HepG2 (cell line): Measurements from ENCODE around the gene PAQR5. TPM values are rescaled to one million over a fixed set of nuclear protein-coding genes. Genes with fewer than 3 reads are reported as not detected.

Source experiments
- AKAP8 ChIP-seq: sonication (generic); formaldehyde crosslinking; IDR thresholded peaks from 2 replicates; pipeline ENCODE4 v1.5.1; 2020; ENCODE audit warnings: mild to moderate bottlenecking, missing genetic modification reagents
- ATF7 ChIP-seq, 2 experiments: fragments of 450-650 bp in 1 of 2; sonication (generic) in 1 of 2; formaldehyde crosslinking in 1 of 2; IDR thresholded peaks; 2 replicates each; pipeline versions ENCODE4 v1.4.0 to v1.6.1; 2016 to 2020; ENCODE audit warnings: antibody characterized with exemption in 1 of 2, mild to moderate bottlenecking in 1 of 2, missing genetic modification reagents in 1 of 2
- CBX1 ChIP-seq: IDR thresholded peaks from one replicate; pipeline ENCODE4 v1.6.1; 2016; ENCODE audit warnings: antibody characterized with exemption, low read depth
- KDM5B ChIP-seq: sonication (generic); formaldehyde crosslinking; IDR thresholded peaks from 2 replicates; pipeline ENCODE4 v1.4.0; 2020; ENCODE audit warnings: missing genetic modification reagents, mild to moderate bottlenecking, borderline replicate concordance
- SMARCE1 ChIP-seq: fragments of 450-650 bp; IDR thresholded peaks from 2 replicates; pipeline ENCODE4 v1.6.1; 2017; ENCODE audit warnings: borderline replicate concordance
- TBX2 ChIP-seq: sonication (generic); formaldehyde crosslinking; IDR thresholded peaks from 2 replicates; pipeline ENCODE4 v1.5.0; 2020; ENCODE audit warnings: missing genetic modification reagents, mild to moderate bottlenecking, borderline replicate concordance
- TCF7 ChIP-seq: sonication (generic); IDR thresholded peaks from 2 replicates; pipeline ENCODE4 v1.6.1; 2016; ENCODE audit warnings: antibody characterized with exemption, low read depth
- U2AF2 ChIP-seq: fragments of 200-400 bp; formaldehyde crosslinking; IDR thresholded peaks from 2 replicates; pipeline ENCODE4 v1.6.1; 2017; ENCODE audit warnings: low read depth, mild to moderate bottlenecking, low read length
- ZBTB8A ChIP-seq: sonication (generic); formaldehyde crosslinking; IDR thresholded peaks from 2 replicates; pipeline ENCODE4 v1.4.0; 2020; ENCODE audit warnings: mild to moderate bottlenecking, low read depth, missing genetic modification reagents, borderline replicate concordance
- ZNF367 ChIP-seq: sonication (generic); formaldehyde crosslinking; IDR thresholded peaks from 2 replicates; pipeline ENCODE4 v1.4.0; 2020; ENCODE audit warnings: missing genetic modification reagents, borderline replicate concordance
- ZNF501 ChIP-seq: sonication (generic); formaldehyde crosslinking; IDR thresholded peaks from 2 replicates; pipeline ENCODE4 v1.5.1; 2020; ENCODE audit warnings: mild to moderate bottlenecking, moderate library complexity, missing genetic modification reagents
- polyA plus RNA-seq, 8 experiments: library from polyadenylated mRNA; depleted of rRNA in 3 of 8; stranded (reverse) in 7 of 8; unstranded in 1 of 8; fragments of >200 nt; fragmentation: Illumina TruSeq in 4 of 8; extraction: Trizol in 4 of 8; gene quantifications; 2 replicates each; pipeline versions ENCODE4 v1.2.1 to v1.2.3, GENCODE V29; 2011 to 2016; ENCODE audit warnings: low read depth in 4 of 8, missing spikeins in 1 of 8, mixed read lengths in 1 of 8; ENCODE audit not compliant: insufficient read depth in 1 of 8
- total RNA-seq, 5 experiments: library from RNA; depleted of rRNA; stranded (reverse); fragments of >200 nt; fragmentation: Illumina TruSeq; extraction: Trizol; gene quantifications; 2 replicates each; pipeline ENCODE4 v1.2.3, GENCODE V29; 2016; ENCODE audit warnings: low read depth in 1 of 5
- TF ChIP-seq, protein P1 (sequence below): sonication (generic); formaldehyde crosslinking; IDR thresholded peaks from 2 replicates; pipeline ENCODE4 v1.4.0; 2020; ENCODE audit warnings: mild to moderate bottlenecking, missing genetic modification reagents
- TF ChIP-seq, protein P2 (sequence below), 2 experiments: sonication (generic) in 1 of 2; formaldehyde crosslinking in 1 of 2; IDR thresholded peaks; 2 replicates each; pipeline versions ENCODE4 v1.5.1 to v1.6.1; 2011 to 2020; ENCODE audit warnings: borderline replicate concordance in 1 of 2, low read depth in 1 of 2, low read length in 1 of 2, mild to moderate bottlenecking in 1 of 2, missing genetic modification reagents in 1 of 2, moderate library complexity in 1 of 2
- TF ChIP-seq, protein P3 (sequence below): sonication (generic); formaldehyde crosslinking; IDR thresholded peaks from 2 replicates; pipeline ENCODE4 v1.5.1; 2020; ENCODE audit warnings: missing genetic modification reagents, mild to moderate bottlenecking, borderline replicate concordance
- TF ChIP-seq, protein P4 (sequence below): sonication (generic); formaldehyde crosslinking; IDR thresholded peaks from 2 replicates; pipeline ENCODE4 v1.4.0; 2020; ENCODE audit warnings: mild to moderate bottlenecking, missing genetic modification reagents
- TF ChIP-seq, protein P5 (sequence below): sonication (generic); formaldehyde crosslinking; IDR thresholded peaks from 2 replicates; pipeline ENCODE4 v1.4.0; 2020; ENCODE audit warnings: missing genetic modification reagents

Gene PAQR5
- total and polyA plus RNA-seq, 2 of the 13 experiments (the other 11 are each of a cell fraction or from before 2014, with no cell fraction given), result 0.53 to 1.3 TPM

DNA sequence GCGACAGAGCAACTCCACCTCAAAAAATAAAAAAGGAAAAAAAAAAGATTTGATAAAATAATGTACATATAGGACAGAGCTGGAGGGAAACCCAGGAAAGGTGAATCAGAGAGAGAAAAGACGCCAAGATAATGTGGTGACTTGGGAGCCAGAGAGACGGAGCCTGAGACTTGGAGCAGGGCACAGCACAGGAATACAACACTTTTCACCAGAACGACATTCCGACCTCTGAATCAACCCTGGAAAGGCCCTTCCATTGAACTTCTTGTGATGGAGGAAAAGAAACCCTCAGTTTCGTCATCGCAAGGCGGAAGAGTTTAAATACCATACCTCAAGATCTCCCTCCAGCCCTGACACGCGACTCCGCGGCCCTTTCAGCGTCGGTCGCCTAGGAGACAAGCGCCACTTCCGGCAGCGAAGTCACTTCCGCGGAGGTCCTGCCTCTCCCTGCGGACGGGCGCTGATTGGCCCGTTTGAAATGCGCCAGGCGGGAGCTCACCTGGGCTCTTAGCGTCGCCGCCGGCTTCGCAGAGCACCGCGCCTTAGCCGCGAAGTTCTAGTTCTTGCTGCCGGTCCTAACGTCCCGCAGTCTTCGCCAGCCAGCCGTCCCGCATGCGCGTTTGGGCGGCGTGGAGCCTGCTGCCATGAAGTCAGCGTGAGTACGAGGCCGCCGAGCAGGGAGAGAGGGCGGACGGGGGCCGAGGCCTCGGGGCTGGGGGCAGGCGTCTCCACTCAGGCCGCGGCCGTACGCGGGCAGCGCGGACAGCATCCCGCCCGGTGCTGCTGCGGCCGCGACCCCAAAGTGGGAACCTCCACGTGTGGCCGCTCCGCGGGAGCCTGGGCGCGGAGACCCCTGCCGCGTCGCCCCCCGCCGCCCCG is 115.3 kb downstream of the PAQR5 start, which contains the start of gene KIF23 (continued):
- TF ChIP-seq, protein P1, sequence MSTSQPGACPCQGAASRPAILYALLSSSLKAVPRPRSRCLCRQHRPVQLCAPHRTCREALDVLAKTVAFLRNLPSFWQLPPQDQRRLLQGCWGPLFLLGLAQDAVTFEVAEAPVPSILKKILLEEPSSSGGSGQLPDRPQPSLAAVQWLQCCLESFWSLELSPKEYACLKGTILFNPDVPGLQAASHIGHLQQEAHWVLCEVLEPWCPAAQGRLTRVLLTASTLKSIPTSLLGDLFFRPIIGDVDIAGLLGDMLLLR (CRISPR knock-in tag), result peak; percentile 84
- TF ChIP-seq SMARCE1 (no peak), TBX2 (CRISPR knock-in tag) (peak; percentile 56; the same call in 1 of the 2 replicates), ATF7 (IDR thresholded peaks at IDR 0.05) (no peak), ATF7 (CRISPR knock-in tag; IDR thresholded peaks at IDR 0.05) (no peak), ZNF367 (no peak), KDM5B (CRISPR knock-in tag) (peak; percentile 79; the same call in 1 of the 2 replicates), ZNF501 (peak; percentile 44; the same call in 1 of the 2 replicates), CBX1 (no peak), ZBTB8A (CRISPR knock-in tag) (no peak), TCF7 (no peak), AKAP8 (no peak), U2AF2 (no peak)
- TF ChIP-seq, protein P2, sequence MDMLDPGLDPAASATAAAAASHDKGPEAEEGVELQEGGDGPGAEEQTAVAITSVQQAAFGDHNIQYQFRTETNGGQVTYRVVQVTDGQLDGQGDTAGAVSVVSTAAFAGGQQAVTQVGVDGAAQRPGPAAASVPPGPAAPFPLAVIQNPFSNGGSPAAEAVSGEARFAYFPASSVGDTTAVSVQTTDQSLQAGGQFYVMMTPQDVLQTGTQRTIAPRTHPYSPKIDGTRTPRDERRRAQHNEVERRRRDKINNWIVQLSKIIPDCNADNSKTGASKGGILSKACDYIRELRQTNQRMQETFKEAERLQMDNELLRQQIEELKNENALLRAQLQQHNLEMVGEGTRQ (IDR thresholded peaks at IDR 0.05; ENCODE audit: low read depth, low read length), result no peak
- TF ChIP-seq, protein P2 (CRISPR knock-in tag; IDR thresholded peaks at IDR 0.05; ENCODE audit: borderline replicate concordance), result no peak
- TF ChIP-seq, protein P3, sequence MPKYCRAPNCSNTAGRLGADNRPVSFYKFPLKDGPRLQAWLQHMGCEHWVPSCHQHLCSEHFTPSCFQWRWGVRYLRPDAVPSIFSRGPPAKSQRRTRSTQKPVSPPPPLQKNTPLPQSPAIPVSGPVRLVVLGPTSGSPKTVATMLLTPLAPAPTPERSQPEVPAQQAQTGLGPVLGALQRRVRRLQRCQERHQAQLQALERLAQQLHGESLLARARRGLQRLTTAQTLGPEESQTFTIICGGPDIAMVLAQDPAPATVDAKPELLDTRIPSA (CRISPR knock-in tag), result no peak
- TF ChIP-seq, protein P4, sequence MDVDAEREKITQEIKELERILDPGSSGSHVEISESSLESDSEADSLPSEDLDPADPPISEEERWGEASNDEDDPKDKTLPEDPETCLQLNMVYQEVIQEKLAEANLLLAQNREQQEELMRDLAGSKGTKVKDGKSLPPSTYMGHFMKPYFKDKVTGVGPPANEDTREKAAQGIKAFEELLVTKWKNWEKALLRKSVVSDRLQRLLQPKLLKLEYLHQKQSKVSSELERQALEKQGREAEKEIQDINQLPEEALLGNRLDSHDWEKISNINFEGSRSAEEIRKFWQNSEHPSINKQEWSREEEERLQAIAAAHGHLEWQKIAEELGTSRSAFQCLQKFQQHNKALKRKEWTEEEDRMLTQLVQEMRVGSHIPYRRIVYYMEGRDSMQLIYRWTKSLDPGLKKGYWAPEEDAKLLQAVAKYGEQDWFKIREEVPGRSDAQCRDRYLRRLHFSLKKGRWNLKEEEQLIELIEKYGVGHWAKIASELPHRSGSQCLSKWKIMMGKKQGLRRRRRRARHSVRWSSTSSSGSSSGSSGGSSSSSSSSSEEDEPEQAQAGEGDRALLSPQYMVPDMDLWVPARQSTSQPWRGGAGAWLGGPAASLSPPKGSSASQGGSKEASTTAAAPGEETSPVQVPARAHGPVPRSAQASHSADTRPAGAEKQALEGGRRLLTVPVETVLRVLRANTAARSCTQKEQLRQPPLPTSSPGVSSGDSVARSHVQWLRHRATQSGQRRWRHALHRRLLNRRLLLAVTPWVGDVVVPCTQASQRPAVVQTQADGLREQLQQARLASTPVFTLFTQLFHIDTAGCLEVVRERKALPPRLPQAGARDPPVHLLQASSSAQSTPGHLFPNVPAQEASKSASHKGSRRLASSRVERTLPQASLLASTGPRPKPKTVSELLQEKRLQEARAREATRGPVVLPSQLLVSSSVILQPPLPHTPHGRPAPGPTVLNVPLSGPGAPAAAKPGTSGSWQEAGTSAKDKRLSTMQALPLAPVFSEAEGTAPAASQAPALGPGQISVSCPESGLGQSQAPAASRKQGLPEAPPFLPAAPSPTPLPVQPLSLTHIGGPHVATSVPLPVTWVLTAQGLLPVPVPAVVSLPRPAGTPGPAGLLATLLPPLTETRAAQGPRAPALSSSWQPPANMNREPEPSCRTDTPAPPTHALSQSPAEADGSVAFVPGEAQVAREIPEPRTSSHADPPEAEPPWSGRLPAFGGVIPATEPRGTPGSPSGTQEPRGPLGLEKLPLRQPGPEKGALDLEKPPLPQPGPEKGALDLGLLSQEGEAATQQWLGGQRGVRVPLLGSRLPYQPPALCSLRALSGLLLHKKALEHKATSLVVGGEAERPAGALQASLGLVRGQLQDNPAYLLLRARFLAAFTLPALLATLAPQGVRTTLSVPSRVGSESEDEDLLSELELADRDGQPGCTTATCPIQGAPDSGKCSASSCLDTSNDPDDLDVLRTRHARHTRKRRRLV, result no peak
- TF ChIP-seq, protein P5, sequence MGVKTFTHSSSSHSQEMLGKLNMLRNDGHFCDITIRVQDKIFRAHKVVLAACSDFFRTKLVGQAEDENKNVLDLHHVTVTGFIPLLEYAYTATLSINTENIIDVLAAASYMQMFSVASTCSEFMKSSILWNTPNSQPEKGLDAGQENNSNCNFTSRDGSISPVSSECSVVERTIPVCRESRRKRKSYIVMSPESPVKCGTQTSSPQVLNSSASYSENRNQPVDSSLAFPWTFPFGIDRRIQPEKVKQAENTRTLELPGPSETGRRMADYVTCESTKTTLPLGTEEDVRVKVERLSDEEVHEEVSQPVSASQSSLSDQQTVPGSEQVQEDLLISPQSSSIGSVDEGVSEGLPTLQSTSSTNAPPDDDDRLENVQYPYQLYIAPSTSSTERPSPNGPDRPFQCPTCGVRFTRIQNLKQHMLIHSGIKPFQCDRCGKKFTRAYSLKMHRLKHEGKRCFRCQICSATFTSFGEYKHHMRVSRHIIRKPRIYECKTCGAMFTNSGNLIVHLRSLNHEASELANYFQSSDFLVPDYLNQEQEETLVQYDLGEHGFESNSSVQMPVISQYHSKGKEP (CRISPR knock-in tag), result no peak
